IMR-90 (cell line): ENCODE data around the gene AIMP1. TPM values are rescaled to one million over a fixed set of nuclear protein-coding genes. Genes with fewer than 3 reads are reported as not detected.

Source experiments
- ATAC-seq: fragments of 200-7000 bp; cut with Tn5 transposase; 2 replicates; pipeline ENCODE4 v1.9.1; 2020; ENCODE audit warnings: low read depth, mild to moderate bottlenecking, moderate library complexity
- BruUV-seq: library from RNA; stranded (reverse); fragments of 400-500 nt; replicated peaks from 2 replicates; lab custom pipeline; 2021; lab: Mats Ljungman, UMichigan
- CTCF ChIA-PET: fragments of 300-600 bp; formaldehyde crosslinking; extraction: SDS; loops from one replicate; lab custom pipeline; 2021; ENCODE audit warnings: antibody characterized with exemption; lab: Yijun Ruan, JAX
- POLR2A ChIA-PET: fragments of 300-600 bp; sonication (Branson Sonifier 250); formaldehyde crosslinking; loops from one replicate; lab custom pipeline; 2022; ENCODE audit warnings: antibody characterized with exemption; ENCODE audit not compliant: unreplicated experiment; lab: Charles Lee
- DNase-seq: peaks from one replicate; pipeline ENCODE4 v3.0.0; 2013
- H2AFZ ChIP-seq: replicated peaks from 2 replicates; pipeline ENCODE3; 2013; ENCODE audit warnings: low read length, mild to moderate bottlenecking; ENCODE audit not compliant: poor library complexity
- H2AK5ac ChIP-seq: 2 replicates; pipeline ENCODE4 v1.6.1; 2013; ENCODE audit warnings: low read depth, low read length, inconsistent platforms
- H2AK9ac ChIP-seq: replicated peaks from 2 replicates; pipeline ENCODE3; 2013; ENCODE audit warnings: mild to moderate bottlenecking, low read depth, low read length, moderate library complexity; ENCODE audit not compliant: poor library complexity
- H2BK120ac ChIP-seq: 2 replicates; pipeline ENCODE4 v1.6.1; 2013; ENCODE audit warnings: low read depth, low read length, inconsistent platforms
- H2BK15ac ChIP-seq: 3 replicates; pipeline ENCODE4 v1.6.1; 2013; ENCODE audit warnings: low read depth, low read length, inconsistent platforms
- H2BK20ac ChIP-seq: 2 replicates; pipeline ENCODE4 v1.6.1; 2013; ENCODE audit warnings: low read depth, mild to moderate bottlenecking, inconsistent platforms, low read length, moderate library complexity
- H2BK5ac ChIP-seq: 2 replicates; pipeline ENCODE4 v1.6.1; 2013; ENCODE audit warnings: mild to moderate bottlenecking, low read depth, low read length, inconsistent platforms; ENCODE audit not compliant: poor library complexity, severe bottlenecking
- H3K14ac ChIP-seq: replicated peaks from 2 replicates; pipeline ENCODE4 v1.6.1; 2013; ENCODE audit warnings: low read depth, low read length, inconsistent platforms
- H3K18ac ChIP-seq: 2 replicates; pipeline ENCODE4 v1.6.1; 2013; ENCODE audit warnings: low read depth, low read length, control low read depth
- H3K23ac ChIP-seq: 2 replicates; pipeline ENCODE4 v1.6.1; 2013; ENCODE audit warnings: low read depth, low read length, inconsistent platforms
- H3K27ac ChIP-seq: 2 replicates; pipeline ENCODE4 v1.5.1; 2013; ENCODE audit warnings: mild to moderate bottlenecking, control low read depth, low read length; ENCODE audit not compliant: insufficient read depth
- H3K27me3 ChIP-seq: 2 replicates; pipeline ENCODE4 v1.6.1; 2013; ENCODE audit warnings: low read length; ENCODE audit not compliant: control insufficient read depth, insufficient read depth
- H3K36me3 ChIP-seq: 2 replicates; pipeline ENCODE4 v1.6.1; 2013; ENCODE audit warnings: low read length, mixed read lengths; ENCODE audit not compliant: control insufficient read depth, insufficient read depth
- H3K4ac ChIP-seq: 2 replicates; pipeline ENCODE4 v1.6.1; 2013; ENCODE audit warnings: low read depth, low read length, inconsistent platforms
- H3K4me1 ChIP-seq: 2 replicates; pipeline ENCODE4 v1.6.1; 2013; ENCODE audit warnings: low read length, mixed read lengths; ENCODE audit not compliant: control insufficient read depth, insufficient read depth
- H3K4me2 ChIP-seq: 2 replicates; pipeline ENCODE4 v1.6.1; 2013; ENCODE audit warnings: low read depth, mild to moderate bottlenecking, control low read depth, low read length, moderate library complexity
- H3K4me3 ChIP-seq: 2 replicates; pipeline ENCODE4 v1.5.1; 2013; ENCODE audit warnings: low read depth, mild to moderate bottlenecking, control low read depth, low read length, moderate library complexity; ENCODE audit not compliant: insufficient read depth
- H3K56ac ChIP-seq: 2 replicates; pipeline ENCODE4 v1.6.1; 2013; ENCODE audit warnings: low read length, inconsistent platforms; ENCODE audit not compliant: insufficient read depth; ENCODE audit errors: extremely low read depth
- H3K79me1 ChIP-seq, 2 experiments: 2 replicates each; pipeline ENCODE4 v1.6.1; 2013; ENCODE audit warnings: low read length in 2 of 2, inconsistent platforms in 1 of 2, low read depth in 1 of 2
- H3K9ac ChIP-seq: 2 replicates; pipeline ENCODE4 v1.6.1; 2013; ENCODE audit warnings: low read depth, low read length, control low read depth
- H3K9me1 ChIP-seq: 2 replicates; pipeline ENCODE4 v1.6.1; 2013; ENCODE audit warnings: low read length, inconsistent platforms; ENCODE audit not compliant: insufficient read depth
- H3K9me3 ChIP-seq: 2 replicates; pipeline ENCODE4 v1.6.1; 2013; ENCODE audit warnings: low read length; ENCODE audit not compliant: control insufficient read depth, insufficient read depth
- H4K20me1 ChIP-seq: 2 replicates; pipeline ENCODE4 v1.6.1; 2013; ENCODE audit warnings: low read length, inconsistent platforms; ENCODE audit not compliant: insufficient read depth
- H4K5ac ChIP-seq: 2 replicates; pipeline ENCODE4 v1.6.1; 2013; ENCODE audit warnings: mild to moderate bottlenecking, low read depth, low read length, control low read depth
- H4K8ac ChIP-seq, 2 experiments: 2 replicates each; pipeline ENCODE4 v1.6.1; 2013; ENCODE audit warnings: low read depth in 2 of 2, low read length in 2 of 2, control low read depth in 1 of 2, inconsistent platforms in 1 of 2
- H4K91ac ChIP-seq: 2 replicates; pipeline ENCODE4 v1.6.1; 2013; ENCODE audit warnings: low read depth, low read length, inconsistent platforms; ENCODE audit not compliant: insufficient read depth
- BHLHE40 ChIP-seq: fragments of 150-350 bp; IDR thresholded peaks from 2 replicates; pipeline ENCODE4 v1.6.1; 2016; ENCODE audit warnings: mild to moderate bottlenecking, low read depth, low read length
- CEBPB ChIP-seq: IDR thresholded peaks from 2 replicates; pipeline ENCODE4 v1.6.1; 2012; ENCODE audit warnings: low read depth, low read length, improper control_type of control experiment
- CHD1 ChIP-seq: IDR thresholded peaks from 2 replicates; pipeline ENCODE4 v1.6.1; 2012; ENCODE audit warnings: low read depth, low read length, improper control_type of control experiment
- FOS ChIP-seq: fragments of 150-350 bp; IDR thresholded peaks from 2 replicates; pipeline ENCODE4 v1.6.1; 2016; ENCODE audit warnings: low read depth, low read length
- MAFK ChIP-seq: IDR thresholded peaks from 2 replicates; pipeline ENCODE4 v1.6.1; 2012; ENCODE audit warnings: low read depth, low read length, improper control_type of control experiment
- MAZ ChIP-seq: IDR thresholded peaks from 2 replicates; pipeline ENCODE4 v1.6.1; 2012; ENCODE audit warnings: low read depth, mild to moderate bottlenecking, low read length, improper control_type of control experiment, moderate library complexity, borderline replicate concordance
- MXI1 ChIP-seq: IDR thresholded peaks from 2 replicates; pipeline ENCODE4 v1.6.1; 2012; ENCODE audit warnings: low read depth, mild to moderate bottlenecking, low read length, moderate library complexity, borderline replicate concordance
- NFE2L2 ChIP-seq: fragments of 150-350 bp; IDR thresholded peaks from 2 replicates; pipeline ENCODE4 v1.6.1; 2016; ENCODE audit warnings: low read depth, mild to moderate bottlenecking, low read length
- POLR2A ChIP-seq: IDR thresholded peaks from 2 replicates; pipeline ENCODE4 v1.6.1; 2012; ENCODE audit warnings: mild to moderate bottlenecking, low read depth, low read length
- RAD21 ChIP-seq: IDR thresholded peaks from 2 replicates; pipeline ENCODE4 v1.6.1; 2012; ENCODE audit warnings: low read length, improper control_type of control experiment
- RCOR1 ChIP-seq: IDR thresholded peaks from 2 replicates; pipeline ENCODE4 v1.6.1; 2012; ENCODE audit warnings: mild to moderate bottlenecking, low read length, improper control_type of control experiment; ENCODE audit not compliant: insufficient replicate concordance
- RFX5 ChIP-seq: IDR thresholded peaks from 2 replicates; pipeline ENCODE4 v1.8.0; 2012; ENCODE audit warnings: low read depth, mild to moderate bottlenecking, low read length, moderate library complexity
- SMC3 ChIP-seq: fragments of 150-350 bp; IDR thresholded peaks from 2 replicates; pipeline ENCODE4 v1.6.1; 2016; ENCODE audit warnings: low read depth, mild to moderate bottlenecking, antibody characterized with exemption, low read length, moderate library complexity
- WGBS, 2 experiments: methylation state at CpG; one replicate each; pipeline versions ENCODE4 v1.1.5 to v1.1.7; 2013; ENCODE audit warnings: missing lambda C conversion rate in 2 of 2; ENCODE audit not compliant: insufficient read length in 1 of 2; ENCODE audit errors: extremely low coverage in 2 of 2; 5-methylcytosine and 5-hydroxymethylcytosine counted together
- dilution Hi-C: fragments of 300-500 bp; cut with HindIII; formaldehyde crosslinking; loops from one replicate; pipeline ENCODE4 v1.14.3; 2018; ENCODE audit warnings: low sequenced_read_pairs; ENCODE audit not compliant: unreplicated experiment
- in situ Hi-C: fragments of 300-500 bp; cut with MboI; formaldehyde crosslinking; loops from 3 replicates; pipeline ENCODE4 v1.14.3; 2019; ENCODE audit warnings: low sequenced_read_pairs, inconsistent platforms, mixed read lengths
- intact Hi-C: fragments of 100-400 bp; cut with micrococcal nuclease; formaldehyde crosslinking; loops from 2 replicates; pipeline ENCODE4 v1.10.0; 2022
- polyA plus RNA-seq, 3 experiments: library from polyadenylated mRNA; depleted of rRNA; stranded (reverse); fragments of >200 nt; gene quantifications; 2 replicates each; pipeline ENCODE4 v1.2.3, GENCODE V29; 2012; ENCODE audit warnings: low replicate concordance in 1 of 3
- total RNA-seq: library from RNA; depleted of rRNA; stranded (reverse); fragments of >200 nt; gene quantifications from 2 replicates; pipeline ENCODE4 v1.2.3, GENCODE V29; 2012
- TF ChIP-seq, protein P1 (sequence below): conservative IDR thresholded peaks from 2 replicates; pipeline ENCODE4 v1.5.1; 2012; ENCODE audit warnings: mild to moderate bottlenecking, low read depth, low read length, improper control_type of control experiment
- TF ChIP-seq, protein P2 (sequence below): fragments of 150-350 bp; IDR thresholded peaks from 2 replicates; pipeline ENCODE4 v1.6.1; 2016; ENCODE audit warnings: low read depth, mild to moderate bottlenecking, low read length, moderate library complexity, borderline replicate concordance
- TF ChIP-seq, protein P3 (sequence below): fragments of 150-350 bp; IDR thresholded peaks from 2 replicates; pipeline ENCODE4 v1.6.1; 2017; ENCODE audit warnings: mild to moderate bottlenecking, antibody characterized with exemption, low read length, low read depth

AIMP1 gene
- total and polyA plus RNA-seq, 2 of the 4 experiments (the other 2 are of a cell fraction): 11.8 to 21.4 TPM

DNA sequence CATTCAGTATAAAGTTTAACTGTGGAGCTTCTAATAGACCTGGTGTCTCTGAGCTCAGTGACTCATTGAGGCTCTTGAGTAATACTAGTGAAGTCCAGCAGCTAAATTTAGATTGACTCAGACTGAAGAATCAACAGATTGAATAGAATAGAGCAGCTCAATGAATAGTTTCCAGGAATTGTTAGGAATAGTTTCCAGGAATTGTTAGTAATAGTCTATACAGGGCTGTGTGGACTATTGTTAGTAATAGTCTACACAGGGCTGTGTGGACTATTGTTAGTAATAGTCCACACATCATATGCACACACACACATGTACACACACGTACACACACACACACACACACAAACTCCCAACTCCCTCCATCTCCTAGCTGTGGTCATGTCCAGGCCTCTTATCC is 49.3 kb downstream of the AIMP1 start:
- dilution Hi-C loops: no loop called here
- H3K27ac ChIP-seq: peak overlapping the region; percentile 53; the same call in 1 of the 2 replicates
- no peak overlapping the region for H4K91ac ChIP-seq
- H3K9me3 ChIP-seq: no peaks in the 10 kb centered on the region
- ChIA-PET CTCF (interaction anchor here (0.8 kb wide), 1 partner anchor 139 kb away, joined by 3 read pairs; no protein-coding TSS in a partner anchor), POLR2A (no interaction called here)
- H3K9ac ChIP-seq: no peak overlapping the region
- H3K56ac ChIP-seq: no peak overlapping the region
- intact Hi-C loops: loop anchor here (5.0 kb wide), 1 partner anchor 817 kb away; no protein-coding TSS in a partner anchor
- peaks cover 3% of the 10 kb centered on the region; the same call in 1 of the 2 replicates for H4K20me1 ChIP-seq
- H3K23ac ChIP-seq: 0 out of 2 replicates have a peak overlapping the region, but pooled peaks have one; percentile 28
- H2AK5ac ChIP-seq: no peak overlapping the region; the same call in 1 of the 2 replicates
- peak overlapping the region; percentile 64; the same call in 1 of the 2 replicates for H3K4me2 ChIP-seq
- H3K18ac ChIP-seq: peak overlapping the region; percentile 63; the same call in 1 of the 2 replicates
- H2BK5ac ChIP-seq: peak overlapping the region; percentile 63
- no peaks in the 10 kb centered on the region for H3K79me1 ChIP-seq
- BruUV-seq: no TSS peak
- peaks cover 8% of the 10 kb centered on the region for H3K4me1 ChIP-seq
- in situ Hi-C loops: no loop called here
- TF ChIP-seq POLR2A: no peak
- TF ChIP-seq BHLHE40: no peak
- TF ChIP-seq RCOR1: no peak
- no peak for TF ChIP-seq MAZ
- TF ChIP-seq, protein P1, sequence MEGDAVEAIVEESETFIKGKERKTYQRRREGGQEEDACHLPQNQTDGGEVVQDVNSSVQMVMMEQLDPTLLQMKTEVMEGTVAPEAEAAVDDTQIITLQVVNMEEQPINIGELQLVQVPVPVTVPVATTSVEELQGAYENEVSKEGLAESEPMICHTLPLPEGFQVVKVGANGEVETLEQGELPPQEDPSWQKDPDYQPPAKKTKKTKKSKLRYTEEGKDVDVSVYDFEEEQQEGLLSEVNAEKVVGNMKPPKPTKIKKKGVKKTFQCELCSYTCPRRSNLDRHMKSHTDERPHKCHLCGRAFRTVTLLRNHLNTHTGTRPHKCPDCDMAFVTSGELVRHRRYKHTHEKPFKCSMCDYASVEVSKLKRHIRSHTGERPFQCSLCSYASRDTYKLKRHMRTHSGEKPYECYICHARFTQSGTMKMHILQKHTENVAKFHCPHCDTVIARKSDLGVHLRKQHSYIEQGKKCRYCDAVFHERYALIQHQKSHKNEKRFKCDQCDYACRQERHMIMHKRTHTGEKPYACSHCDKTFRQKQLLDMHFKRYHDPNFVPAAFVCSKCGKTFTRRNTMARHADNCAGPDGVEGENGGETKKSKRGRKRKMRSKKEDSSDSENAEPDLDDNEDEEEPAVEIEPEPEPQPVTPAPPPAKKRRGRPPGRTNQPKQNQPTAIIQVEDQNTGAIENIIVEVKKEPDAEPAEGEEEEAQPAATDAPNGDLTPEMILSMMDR: no peak
- peak; percentile 75; the same call in 1 of the 2 replicates for TF ChIP-seq FOS
- TF ChIP-seq, protein P2, sequence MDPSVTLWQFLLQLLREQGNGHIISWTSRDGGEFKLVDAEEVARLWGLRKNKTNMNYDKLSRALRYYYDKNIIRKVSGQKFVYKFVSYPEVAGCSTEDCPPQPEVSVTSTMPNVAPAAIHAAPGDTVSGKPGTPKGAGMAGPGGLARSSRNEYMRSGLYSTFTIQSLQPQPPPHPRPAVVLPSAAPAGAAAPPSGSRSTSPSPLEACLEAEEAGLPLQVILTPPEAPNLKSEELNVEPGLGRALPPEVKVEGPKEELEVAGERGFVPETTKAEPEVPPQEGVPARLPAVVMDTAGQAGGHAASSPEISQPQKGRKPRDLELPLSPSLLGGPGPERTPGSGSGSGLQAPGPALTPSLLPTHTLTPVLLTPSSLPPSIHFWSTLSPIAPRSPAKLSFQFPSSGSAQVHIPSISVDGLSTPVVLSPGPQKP: no peak
- no peak for TF ChIP-seq MAFK
- no peak for TF ChIP-seq MXI1
- TF ChIP-seq RAD21: no peak
- TF ChIP-seq NFE2L2: no peak
- no peak for TF ChIP-seq RFX5
- no peak for TF ChIP-seq SMC3
- TF ChIP-seq, protein P3, sequence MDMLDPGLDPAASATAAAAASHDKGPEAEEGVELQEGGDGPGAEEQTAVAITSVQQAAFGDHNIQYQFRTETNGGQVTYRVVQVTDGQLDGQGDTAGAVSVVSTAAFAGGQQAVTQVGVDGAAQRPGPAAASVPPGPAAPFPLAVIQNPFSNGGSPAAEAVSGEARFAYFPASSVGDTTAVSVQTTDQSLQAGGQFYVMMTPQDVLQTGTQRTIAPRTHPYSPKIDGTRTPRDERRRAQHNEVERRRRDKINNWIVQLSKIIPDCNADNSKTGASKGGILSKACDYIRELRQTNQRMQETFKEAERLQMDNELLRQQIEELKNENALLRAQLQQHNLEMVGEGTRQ: no peak
- TF ChIP-seq CHD1: no peak
- TF ChIP-seq CEBPB: peak; percentile 94
- no peak overlapping the region for H2BK20ac ChIP-seq
- no peaks in the 10 kb centered on the region for H3K36me3 ChIP-seq
- H4K5ac ChIP-seq: peak overlapping the region; percentile 55; the same call in 1 of the 2 replicates
- H3K14ac ChIP-seq: no peak overlapping the region
- ATAC-seq: peak; percentile 86
- peak overlapping the region; percentile 9; the same call in 1 of the 2 replicates for H2BK120ac ChIP-seq
- no peak overlapping the region for H3K4me3 ChIP-seq
- WGBS, 2 experiments: no CpG with 5 or more reads among the region's 1 CpG
- no peak overlapping the region for H2AFZ ChIP-seq
- H4K8ac ChIP-seq: 0 out of 4 replicates have a peak overlapping the region, but pooled peaks of 1 of the 2 experiments have one; percentile 19
- H3K4ac ChIP-seq: peak overlapping the region; percentile 37
- 0 out of 2 replicates have a peak, but pooled peaks cover 6% of the 10 kb centered on the region for H3K9me1 ChIP-seq
- DNase-seq: peak; percentile 95
- no peak overlapping the region for H2AK9ac ChIP-seq
- H3K27me3 ChIP-seq: no peaks in the 10 kb centered on the region; the same call in 1 of the 2 replicates
- H2BK15ac ChIP-seq: no peak overlapping the region
